HG02588 (cell line): Measurements from ENCODE around the gene RMND5A.

Experiments
- ATAC-seq: cut with Tn5 transposase; IDR thresholded peaks from one replicate; pipeline ENCODE4 v1.9.1; 2021; ENCODE audit warnings: mild to moderate bottlenecking, moderate library complexity; ENCODE audit not compliant: unreplicated experiment

Gene RMND5A, protein sequence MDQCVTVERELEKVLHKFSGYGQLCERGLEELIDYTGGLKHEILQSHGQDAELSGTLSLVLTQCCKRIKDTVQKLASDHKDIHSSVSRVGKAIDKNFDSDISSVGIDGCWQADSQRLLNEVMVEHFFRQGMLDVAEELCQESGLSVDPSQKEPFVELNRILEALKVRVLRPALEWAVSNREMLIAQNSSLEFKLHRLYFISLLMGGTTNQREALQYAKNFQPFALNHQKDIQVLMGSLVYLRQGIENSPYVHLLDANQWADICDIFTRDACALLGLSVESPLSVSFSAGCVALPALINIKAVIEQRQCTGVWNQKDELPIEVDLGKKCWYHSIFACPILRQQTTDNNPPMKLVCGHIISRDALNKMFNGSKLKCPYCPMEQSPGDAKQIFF

GRCh38 chr2:86719637-86720539, at the start of gene RMND5A:
RMND5A (plus strand) TSS chr2:86720291; CDS start chr2:86720668, 377 bp downstream.
- ATAC-seq = peak; percentile 89

GRCh38 chr2:86671337-86671981, 48.6 kb upstream of the RMND5A start:
- ATAC-seq = no peak

DNA sequence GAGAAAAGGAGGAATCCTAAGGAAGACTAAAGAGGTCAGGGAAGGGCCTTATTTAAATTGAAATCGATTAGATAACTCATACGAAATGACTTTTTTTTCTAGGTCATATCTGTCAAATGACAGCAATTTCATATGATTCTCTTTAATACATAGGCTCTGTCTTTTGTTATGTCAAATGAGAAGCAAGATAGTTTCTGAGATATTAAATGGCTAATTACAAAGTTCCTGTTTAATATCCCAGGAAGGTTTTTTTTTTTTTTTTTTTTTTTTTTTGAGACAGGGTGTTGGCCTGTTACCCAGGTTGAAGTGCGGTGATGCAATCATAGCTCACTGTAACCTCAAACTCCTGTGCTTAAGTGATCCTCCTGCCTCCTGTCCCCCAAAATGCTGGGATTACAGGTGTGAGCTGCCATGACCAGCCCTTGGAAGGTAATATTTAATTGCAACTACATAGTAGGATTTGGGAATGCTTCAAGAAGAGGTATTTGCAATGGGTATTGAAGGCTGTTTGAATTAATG, 48.0 kb upstream of the RMND5A start:
- no peak for ATAC-seq

DNA sequence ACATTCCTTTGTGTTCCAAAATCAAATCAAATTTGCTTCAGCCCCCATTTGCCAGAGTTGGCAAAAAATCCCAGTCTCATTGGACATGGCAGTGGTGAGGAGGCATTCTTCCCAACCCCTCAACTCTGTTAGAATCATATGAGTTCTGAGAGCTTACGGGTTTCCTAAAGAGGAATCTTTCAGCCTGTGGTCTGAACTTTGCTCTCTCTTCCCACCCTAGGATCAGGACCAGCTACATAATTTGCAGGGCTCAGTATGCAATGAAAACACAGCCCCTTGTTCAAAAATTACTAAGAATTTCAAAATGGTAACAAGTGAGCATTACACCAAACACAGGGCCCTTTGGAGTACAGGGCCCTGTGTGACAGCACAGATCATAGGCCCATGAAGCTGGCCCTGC, 47.1 kb upstream of the RMND5A start:
- no peak for ATAC-seq

- no peak for ATAC-seq
Measured at GRCh38 chr2:86673986-86674670, 46.0 kb upstream of the RMND5A start.

DNA sequence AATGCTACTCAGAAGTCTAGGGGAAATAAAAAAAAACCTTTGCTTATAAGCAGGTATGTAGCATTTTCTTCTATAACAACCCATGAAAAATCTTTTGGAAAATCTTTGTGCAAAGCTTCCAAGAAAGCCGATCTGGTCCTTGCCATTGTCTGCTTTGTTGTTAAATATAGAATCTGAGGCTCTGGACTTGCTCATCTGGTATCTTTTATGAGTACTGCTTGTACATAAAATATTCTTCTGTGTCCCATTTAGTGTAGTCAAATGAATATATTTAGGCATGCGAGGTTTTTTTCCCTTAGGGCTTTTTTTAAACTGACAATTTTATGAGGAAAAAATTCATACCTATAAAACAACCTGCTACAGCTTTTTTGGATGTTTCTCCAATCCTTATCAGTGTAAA, 45.0 kb upstream of the RMND5A start:
- ATAC-seq = no peak

DNA sequence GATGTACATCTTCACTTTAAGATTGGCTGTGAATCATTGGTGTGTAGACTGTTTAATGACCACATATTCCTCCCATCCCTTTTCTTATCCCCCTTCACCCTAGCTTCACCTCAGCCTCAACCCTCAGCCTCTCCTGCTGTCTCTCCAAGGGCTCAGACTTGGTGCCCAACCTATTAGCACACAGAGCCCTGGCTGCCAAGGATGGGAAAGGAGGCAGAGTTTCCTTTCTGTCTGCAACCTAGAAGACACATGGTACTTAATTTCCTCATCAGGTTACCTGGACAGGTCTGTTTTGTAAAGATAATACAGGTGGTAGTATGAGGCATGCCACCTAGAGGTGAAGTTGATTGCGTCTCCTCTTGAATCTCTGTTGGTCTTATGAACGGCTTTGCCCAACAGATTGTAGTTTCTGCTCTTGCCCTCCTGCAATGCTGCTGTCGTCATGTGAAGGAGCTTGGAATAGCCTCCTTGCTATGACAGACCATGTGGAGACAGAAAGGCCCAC, 44.5 kb upstream of the RMND5A start:
- ATAC-seq = no peak

- ATAC-seq = no peak
Measured at GRCh38 chr2:86677816-86678215, 42.3 kb upstream of the RMND5A start.

DNA sequence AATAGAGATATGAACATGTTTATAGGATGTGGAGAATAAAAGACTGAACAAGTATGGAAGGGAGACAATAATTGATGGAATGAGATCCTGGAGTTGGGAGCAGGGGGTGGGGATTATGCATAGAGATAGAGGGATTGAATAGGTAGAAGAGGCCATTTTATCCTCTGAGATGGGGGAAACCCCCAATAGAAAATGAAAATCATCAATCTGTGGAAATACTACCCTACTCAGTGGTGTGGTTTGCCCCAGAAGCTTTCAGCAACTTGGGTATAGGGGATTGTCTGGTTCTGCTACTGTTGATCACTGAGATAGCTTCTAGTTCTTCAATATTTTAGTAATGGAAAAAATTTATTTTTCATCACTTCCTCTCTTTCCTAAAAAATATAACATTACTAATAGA, 41.1 kb upstream of the RMND5A start:
- no peak for ATAC-seq

- ATAC-seq = no peak
Measured at GRCh38 chr2:86685351-86685750, 34.7 kb upstream of the RMND5A start.

GRCh38 chr2:86686460-86686859, 33.6 kb upstream of the RMND5A start:
- no peak for ATAC-seq

GRCh38 chr2:86686905-86687304, 33.2 kb upstream of the RMND5A start:
- no peak for ATAC-seq

- no peak for ATAC-seq
Measured at GRCh38 chr2:86695053-86695691, 24.9 kb upstream of the RMND5A start.

DNA sequence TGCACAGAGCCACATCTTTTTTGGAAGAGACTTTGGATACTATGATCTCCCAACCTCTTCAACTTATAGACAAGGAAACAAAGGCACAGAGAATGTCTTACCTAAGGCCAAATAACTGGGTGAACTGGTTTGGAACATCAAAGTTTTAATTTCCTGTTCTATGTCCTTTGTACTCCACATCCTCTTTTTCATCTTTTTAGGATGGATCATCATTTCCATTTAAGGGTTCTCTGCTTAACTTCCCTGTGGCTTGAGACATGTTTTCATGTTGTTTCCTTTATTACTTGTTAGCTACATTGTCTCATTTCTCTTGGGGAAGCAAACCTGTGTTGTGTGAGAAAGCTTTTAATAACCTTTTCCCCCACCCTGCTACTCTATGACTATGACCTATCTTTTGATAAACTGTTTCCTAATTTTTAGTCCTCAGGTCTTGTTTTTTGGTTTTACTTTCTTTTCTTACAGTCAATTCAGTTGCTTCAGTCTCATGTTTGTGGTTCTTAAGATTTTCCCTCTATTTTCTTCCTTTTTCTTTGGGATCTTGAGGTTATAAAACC, 22.5 kb upstream of the RMND5A start:
- no peak for ATAC-seq

- no peak for ATAC-seq
Measured at GRCh38 chr2:86700690-86701089, 19.4 kb upstream of the RMND5A start.

DNA sequence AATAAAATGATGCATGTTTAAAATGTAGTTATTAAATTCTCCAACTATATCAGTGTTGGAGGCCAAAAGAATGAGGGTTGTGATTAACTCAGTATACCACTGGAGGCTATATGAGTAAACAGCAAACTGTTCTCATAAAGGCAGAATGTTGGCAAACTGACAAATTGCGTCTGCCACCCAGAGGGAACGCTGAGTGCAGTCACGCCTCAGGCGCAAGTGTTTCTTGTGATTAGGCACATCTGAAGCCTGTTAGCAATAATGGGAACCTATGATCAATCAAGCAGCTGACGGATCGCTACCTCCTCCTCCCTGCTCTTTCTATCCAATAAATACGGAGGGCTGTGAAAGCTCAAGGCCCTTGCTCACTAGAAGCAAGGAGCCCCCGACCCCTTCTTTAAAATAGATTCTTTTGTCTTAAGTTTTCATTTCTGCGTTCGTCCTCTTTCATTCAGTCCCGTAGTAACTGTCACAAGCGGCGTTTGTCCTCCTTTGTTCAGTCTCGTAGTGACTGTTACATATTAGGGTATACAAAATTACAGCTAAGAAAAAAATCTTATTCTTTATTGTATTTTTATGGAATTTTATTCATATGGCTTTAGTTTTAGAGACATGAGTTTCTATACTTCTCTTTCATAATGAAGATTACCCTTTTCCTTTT, 16.3 kb upstream of the RMND5A start:
- no peak for ATAC-seq

GRCh38 chr2:86704459-86704971, 15.6 kb upstream of the RMND5A start:
- no peak for ATAC-seq

DNA sequence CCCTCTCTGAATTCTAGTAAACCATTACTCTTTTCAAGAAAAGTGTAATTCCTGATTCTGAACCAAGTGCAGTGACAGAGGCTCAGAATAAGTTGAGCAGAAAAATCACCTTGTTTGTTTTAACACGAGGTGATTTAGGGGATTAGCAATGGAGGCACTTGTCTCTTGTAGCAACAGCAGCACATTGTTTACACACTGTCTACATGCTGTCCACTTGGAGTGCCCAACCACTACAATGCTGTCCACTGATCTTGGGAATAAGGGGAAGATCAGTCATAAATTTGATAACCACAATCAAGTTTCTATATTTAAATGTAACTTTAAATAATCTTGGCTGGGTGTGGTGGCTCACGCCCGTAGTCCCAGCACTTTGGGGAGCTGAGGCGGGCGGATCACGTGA, 13.9 kb upstream of the RMND5A start:
- ATAC-seq = no peak

DNA sequence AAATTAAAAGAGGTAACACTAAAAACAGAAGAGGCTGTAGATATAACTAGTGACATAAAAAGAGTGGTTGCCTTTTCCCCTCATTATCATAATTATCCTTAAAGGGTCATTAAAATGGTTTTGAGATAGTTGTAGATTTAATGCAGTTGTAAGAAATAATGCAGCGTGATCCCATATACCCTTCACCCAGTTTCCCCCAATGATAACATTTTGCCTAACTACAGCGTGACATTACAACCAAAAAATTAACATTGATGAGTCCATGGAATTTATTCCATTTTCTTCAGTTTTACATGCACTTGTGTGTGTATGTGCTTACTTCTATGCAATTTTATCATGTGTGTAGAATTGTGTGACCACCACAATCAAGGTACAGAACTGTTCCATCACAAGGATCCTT, 13.2 kb upstream of the RMND5A start:
- ATAC-seq = no peak
